AG04450 (cell line): ENCODE results near the gene CCT6B. TPM values are rescaled to one million over a fixed set of nuclear protein-coding genes. Genes with fewer than 3 reads are reported as not detected.

ENCODE experiments used
- CTCF ChIA-PET: fragments of 300-600, 350-600 bp; formaldehyde crosslinking; extraction: SDS; loops from one replicate; lab custom pipeline; 2022; ENCODE audit warnings: antibody characterized with exemption, inconsistent platforms; lab: Charles Lee
- POLR2A ChIA-PET: fragments of 350-600 bp; formaldehyde crosslinking; extraction: SDS; loops from one replicate; lab custom pipeline; 2021; ENCODE audit warnings: antibody characterized with exemption, inconsistent platforms; lab: Yijun Ruan, JAX
- DNase-seq: peaks from one replicate; pipeline ENCODE4 v3.0.0-alpha.2; 2011; ENCODE audit warnings: low read depth, low spot score
- H3K27ac ChIP-seq: one replicate; pipeline ENCODE4 v1.5.1; 2012; ENCODE audit warnings: low read depth, low read length, control low read depth
- H3K27me3 ChIP-seq: one replicate; pipeline ENCODE4 v1.6.0; 2012; ENCODE audit warnings: low read length; ENCODE audit not compliant: control insufficient read depth, insufficient read depth
- H3K4me3 ChIP-seq: 2 replicates; pipeline ENCODE4 v1.5.1; 2011; ENCODE audit warnings: mild to moderate bottlenecking, low read depth, low read length, control low read depth
- H3K9me3 ChIP-seq: 2 replicates; pipeline ENCODE4 v1.5.1; 2012; ENCODE audit warnings: low read length; ENCODE audit not compliant: control insufficient read depth, insufficient read depth
- CTCF ChIP-seq: IDR thresholded peaks from 2 replicates; pipeline ENCODE4 v1.5.1; 2011; ENCODE audit warnings: low read depth, low read length, control low read depth, inconsistent platforms
- polyA plus RNA-seq: library from polyadenylated mRNA; depleted of rRNA; stranded (reverse); fragments of >200 nt; gene quantifications from 2 replicates; pipeline ENCODE4 v1.2.3, GENCODE V29; 2011

Gene CCT6B
- polyA plus RNA-seq, 1 experiment: 2.3 TPM

DNA sequence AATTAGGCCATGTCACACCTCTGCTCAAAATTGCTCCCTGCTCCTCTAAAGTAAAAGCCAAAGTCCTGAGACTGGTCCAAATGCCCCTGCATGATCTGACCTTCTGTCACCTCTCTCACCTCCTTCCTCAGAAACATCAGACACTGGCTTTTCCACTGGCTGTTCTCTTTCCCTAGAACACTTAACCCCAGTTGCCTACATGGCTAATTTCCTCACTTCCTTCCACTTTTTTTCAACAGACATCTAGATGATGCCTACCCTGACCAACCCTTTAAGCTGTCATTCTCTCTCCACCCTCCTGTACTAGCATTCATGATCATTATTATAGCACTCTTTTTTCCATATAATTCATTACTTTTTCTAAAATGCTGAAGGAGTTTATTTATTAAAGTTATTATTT, 31.0 kb downstream of the CCT6B start:
- CTCF ChIA-PET: no interaction called here

GRCh38 chr17:34926661-34927060, 34.6 kb downstream of the CCT6B start:
- Histone ChIP-seq H3K27me3 (no peaks in the 10 kb centered on the region), H3K4me3 (no peak overlapping the region), H3K27ac (no peak overlapping the region), H3K9me3 (no peaks in the 10 kb centered on the region)
- ChIA-PET POLR2A (no interaction called here), CTCF (no interaction called here)
- no peak for TF ChIP-seq CTCF
- DNase-seq: no peak

More for the DNA sequence above, 31.0 kb downstream of the CCT6B start:
- TF ChIP-seq CTCF: no peak
- Histone ChIP-seq H3K27ac (no peak overlapping the region), H3K4me3 (no peak overlapping the region), H3K9me3 (no peaks in the 10 kb centered on the region), H3K27me3 (no peaks in the 10 kb centered on the region)
- POLR2A ChIA-PET: no interaction called here
- no peak for DNase-seq

- H3K4me3 ChIP-seq: no peak overlapping the region
- H3K9me3 ChIP-seq: no peaks in the 10 kb centered on the region
- no peaks in the 10 kb centered on the region for H3K27me3 ChIP-seq
- no peak for TF ChIP-seq CTCF
- ChIA-PET POLR2A (no interaction called here), CTCF (no interaction called here)
- no peak overlapping the region for H3K27ac ChIP-seq
- DNase-seq: no peak
These were observed 40.6 kb downstream of the CCT6B start for GRCh38 chr17:34920676-34921075.

DNA sequence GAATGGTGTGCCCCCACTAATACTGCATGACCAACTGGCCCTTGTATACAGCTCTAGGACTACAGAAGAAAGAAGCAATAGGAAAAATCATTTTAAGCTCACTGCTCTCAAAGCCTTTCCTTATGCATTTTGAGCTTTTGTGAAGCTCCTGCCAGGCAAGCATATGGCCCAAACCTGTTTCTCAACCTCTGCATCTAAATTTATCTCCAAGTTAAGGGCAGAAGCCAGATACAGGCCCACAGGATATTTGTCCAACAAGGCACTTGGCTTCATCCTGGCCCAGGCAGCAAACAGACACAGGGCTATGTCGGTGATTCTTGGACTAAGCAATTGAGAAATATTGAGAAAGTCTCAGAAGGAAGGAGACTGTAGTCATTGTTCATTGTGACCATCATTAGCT, 43.9 kb downstream of the CCT6B start:
- no peaks in the 10 kb centered on the region for H3K27me3 ChIP-seq
- CTCF ChIA-PET: no interaction called here

GRCh38 chr17:34916120-34916519, 45.1 kb downstream of the CCT6B start:
- no peak overlapping the region for H3K4me3 ChIP-seq
- POLR2A ChIA-PET: no interaction called here
- no peaks in the 10 kb centered on the region for H3K9me3 ChIP-seq
- no peak for DNase-seq
- no peak for TF ChIP-seq CTCF
- no peaks in the 10 kb centered on the region for H3K27me3 ChIP-seq
- CTCF ChIA-PET: no interaction called here
- no peak overlapping the region for H3K27ac ChIP-seq

More for the DNA sequence above, 43.9 kb downstream of the CCT6B start:
- POLR2A ChIA-PET: no interaction called here
- no peak for TF ChIP-seq CTCF
- Histone ChIP-seq H3K9me3 (no peaks in the 10 kb centered on the region), H3K4me3 (no peak overlapping the region), H3K27ac (no peak overlapping the region)
- DNase-seq: no peak
